ENCODE measurements around the gene ZNF217. TPM values are rescaled to one million over a fixed set of nuclear protein-coding genes. Genes with fewer than 3 reads are reported as not detected.
A peak's percentile ranks its signal among the peaks of the same experiment; 100 is the strongest.
"Not testable (repeated sequence)": the region's sequence is repeated elsewhere in the genome, so short reads cannot be mapped to it uniquely, and the experiment has no call there.

Gene ZNF217
- total and polyA plus RNA-seq, 4 donors, result 6.0 to 32.6 (median 24.5) TPM

DNA sequence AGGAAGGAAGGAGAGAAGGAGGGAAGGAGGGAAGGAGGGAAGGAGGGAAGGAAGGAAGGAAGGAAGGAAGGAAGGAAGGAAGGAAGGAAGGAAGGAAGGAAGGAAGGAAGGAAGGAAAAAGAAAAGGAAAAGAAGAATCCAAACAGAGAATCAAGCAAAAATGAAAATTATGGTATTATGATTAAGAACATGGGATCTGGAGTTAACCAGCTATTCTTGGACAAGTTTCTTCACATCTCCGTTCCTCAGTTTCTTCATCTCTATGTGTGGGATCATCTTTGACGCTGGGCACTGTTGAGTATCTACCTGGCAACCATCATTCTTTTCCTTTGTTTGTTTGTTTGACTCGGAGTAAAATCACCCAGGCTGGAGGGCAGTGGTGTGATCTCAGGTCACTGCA, 71.6 kb downstream of the ZNF217 start:
- DNase-seq (no peak), ATAC-seq (ENCODE audit: insufficient read depth, low FRiP score) (no peak)
- H3K9ac ChIP-seq (ENCODE audit: insufficient read depth in 1 of 2, low read length in 2 of 2), result no peak overlapping the region
- WGBS, 2 donors, result 86 to 87% methylated on average over 3 of the region's 3 CpGs
- no peaks in the 10 kb centered on the region for H3K27me3 ChIP-seq (ENCODE audit: control insufficient read depth in 3 of 3, insufficient read depth in 3 of 3, low read length in 2 of 3)
- no peaks in the 10 kb centered on the region for H3K9me3 ChIP-seq (ENCODE audit: control insufficient read depth in 4 of 4, insufficient read depth in 3 of 4, low read length in 3 of 4)
- no peaks in the 10 kb centered on the region for H3K36me3 ChIP-seq (ENCODE audit: control insufficient read depth in 4 of 4, insufficient read depth in 4 of 4, low read length in 4 of 4)
- no peaks in the 10 kb centered on the region for H3K4me1 ChIP-seq (ENCODE audit: control insufficient read depth in 5 of 5, insufficient read depth in 5 of 5, low read length in 5 of 5)
- no peak overlapping the region for H3K27ac ChIP-seq (ENCODE audit: low read depth in 1 of 2, low read length in 1 of 2)
- TF ChIP-seq CTCF (IDR thresholded peaks at IDR 0.05; ENCODE audit: control extremely low read depth, extremely low read depth), result no peak
- no peak overlapping the region for H3K4me3 ChIP-seq

DNA sequence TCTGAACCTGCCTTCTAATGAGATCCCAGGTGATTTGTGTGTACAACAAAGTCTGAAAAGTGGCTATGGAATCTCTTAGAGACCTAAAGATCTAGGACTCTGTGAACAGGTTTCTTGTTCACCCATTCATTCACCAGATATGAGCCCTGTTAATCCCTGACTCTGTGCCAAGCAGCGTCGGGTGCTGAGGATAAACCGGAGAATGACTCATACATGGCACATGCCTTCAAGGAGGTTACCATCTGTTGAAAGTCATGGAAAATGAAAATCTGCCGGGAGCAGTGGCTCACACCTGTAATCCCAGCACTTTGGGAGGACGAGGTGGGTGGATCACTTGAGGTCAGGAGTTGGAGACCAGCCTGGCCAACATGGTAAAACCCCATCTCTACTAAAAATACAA, 72.2 kb downstream of the ZNF217 start:
- H3K27ac ChIP-seq (ENCODE audit: low read depth in 1 of 2, low read length in 1 of 2); DNase-seq; H3K4me1 ChIP-seq (ENCODE audit: control insufficient read depth in 5 of 5, insufficient read depth in 5 of 5, low read length in 5 of 5); H3K4me3 ChIP-seq; H3K27me3 ChIP-seq (ENCODE audit: control insufficient read depth in 3 of 3, insufficient read depth in 3 of 3, low read length in 2 of 3); ATAC-seq (ENCODE audit: insufficient read depth, low FRiP score); H3K9ac ChIP-seq (ENCODE audit: insufficient read depth in 1 of 2, low read length in 2 of 2); H3K36me3 ChIP-seq (ENCODE audit: control insufficient read depth in 4 of 4, insufficient read depth in 4 of 4, low read length in 4 of 4); H3K9me3 ChIP-seq (ENCODE audit: control insufficient read depth in 4 of 4, insufficient read depth in 3 of 4, low read length in 3 of 4): not testable (repeated sequence)
- WGBS, 2 donors, result 81 to 94% methylated on average over 5 of the region's 5 CpGs

DNA sequence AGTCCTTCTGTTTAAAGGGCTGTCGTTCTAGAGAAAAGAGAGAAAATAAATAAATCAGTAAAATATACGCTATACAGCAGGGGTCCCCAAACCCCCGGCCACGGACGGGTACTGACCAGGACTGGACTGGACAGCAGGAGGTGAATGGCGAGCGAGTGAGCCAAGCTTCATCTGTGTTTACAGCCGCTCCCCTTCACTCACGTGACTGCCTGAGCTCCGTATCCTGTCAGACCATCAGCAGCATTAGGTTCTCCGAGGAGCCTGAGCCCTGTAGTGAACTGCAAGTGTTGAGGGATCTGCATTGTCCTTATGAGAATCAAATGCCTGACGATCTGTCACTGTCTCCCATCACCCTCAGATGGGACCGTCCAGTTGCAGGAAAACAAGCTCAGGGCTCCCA, 76.5 kb downstream of the ZNF217 start:
- no peak overlapping the region for H3K4me3 ChIP-seq
- peaks cover 0 to 4% (median 0%) of the 10 kb centered on the region in 5 donors for H3K4me1 ChIP-seq (ENCODE audit: control insufficient read depth in 5 of 5, insufficient read depth in 5 of 5, low read length in 5 of 5)
- no peaks in the 10 kb centered on the region for H3K9me3 ChIP-seq (ENCODE audit: control insufficient read depth in 4 of 4, insufficient read depth in 3 of 4, low read length in 3 of 4)
- H3K27me3 ChIP-seq (ENCODE audit: control insufficient read depth in 3 of 3, insufficient read depth in 3 of 3, low read length in 2 of 3), result no peaks in the 10 kb centered on the region
- H3K36me3 ChIP-seq (ENCODE audit: control insufficient read depth in 4 of 4, insufficient read depth in 4 of 4, low read length in 4 of 4), result no peaks in the 10 kb centered on the region
- no peak for TF ChIP-seq CTCF (IDR thresholded peaks at IDR 0.05; ENCODE audit: control extremely low read depth, extremely low read depth)
- H3K9ac ChIP-seq (ENCODE audit: insufficient read depth in 1 of 2, low read length in 2 of 2), result no peak overlapping the region
- peak in 1 of 3 donors; percentile 41 for DNase-seq
- ATAC-seq (ENCODE audit: insufficient read depth, low FRiP score), result no peak
- no peak overlapping the region for H3K27ac ChIP-seq (ENCODE audit: low read depth in 1 of 2, low read length in 1 of 2)
- WGBS, 2 donors, result 62 to 79% methylated on average over 13 of the region's 13 CpGs

Small RNAs within 50 kb of the gene (small RNA-seq; reads per million reads assigned to genes)
- gene RF00019 (ENCODE audit: low replicate concordance), result not detected
